T follicular helper cell (primary cell): ENCODE data around the gene AATF.

ENCODE experiments used
- DNase-seq: peaks from one replicate; pipeline ENCODE4 v3.0.0-alpha.2; 2020; ENCODE audit warnings: low read depth

Gene AATF

GRCh38 chr17:36979565-36979941 is 30.8 kb downstream of the AATF start:
- no peak for DNase-seq

DNA sequence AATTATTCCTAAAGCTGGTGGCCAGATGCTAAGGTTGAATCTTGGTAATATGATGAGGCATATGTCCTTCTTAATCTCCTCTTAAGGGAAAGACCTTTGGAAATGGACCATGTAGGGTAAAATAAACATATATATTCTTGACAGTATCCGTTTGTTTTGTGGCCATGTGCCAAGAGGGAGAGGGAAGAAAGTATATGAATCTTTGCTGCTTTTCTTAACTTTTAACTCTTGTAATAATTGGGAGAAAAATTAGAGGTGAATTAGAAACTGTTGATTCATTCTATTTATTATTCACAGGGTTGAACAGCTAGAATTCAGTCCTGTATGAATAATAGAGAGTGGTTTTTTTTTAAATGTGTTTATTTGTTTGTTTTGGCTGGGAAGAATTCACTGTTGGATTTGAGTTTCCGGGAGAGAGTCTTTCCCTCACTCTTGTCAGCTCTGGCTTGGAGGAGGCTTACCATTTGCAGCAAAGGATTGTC is 31.6 kb downstream of the AATF start:
- no peak for DNase-seq

- no peak for DNase-seq
These were observed 34.9 kb downstream of the AATF start for GRCh38 chr17:36983618-36984017.

- no peak for DNase-seq
These were observed 40.4 kb downstream of the AATF start for GRCh38 chr17:36989173-36989572.

DNA sequence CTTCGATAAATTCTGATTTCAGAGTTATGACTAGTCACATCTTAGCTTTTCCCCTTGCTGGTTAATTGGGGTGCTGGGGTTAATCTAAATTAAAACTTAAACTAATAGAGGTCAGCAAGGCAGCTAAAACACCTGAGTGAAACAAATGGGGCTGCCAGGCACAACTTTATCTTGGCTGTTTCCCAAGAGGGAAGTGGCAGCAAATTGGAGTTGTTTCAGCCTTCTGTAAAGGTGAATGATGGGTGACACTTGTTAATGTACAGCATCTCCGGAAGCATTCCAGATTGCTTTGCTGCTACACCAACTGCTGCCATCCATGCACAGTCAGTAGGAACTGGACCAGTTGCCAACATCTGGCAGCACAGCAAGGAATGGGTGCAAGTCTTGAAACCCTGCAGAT is 43.9 kb downstream of the AATF start:
- DNase-seq, result no peak

DNA sequence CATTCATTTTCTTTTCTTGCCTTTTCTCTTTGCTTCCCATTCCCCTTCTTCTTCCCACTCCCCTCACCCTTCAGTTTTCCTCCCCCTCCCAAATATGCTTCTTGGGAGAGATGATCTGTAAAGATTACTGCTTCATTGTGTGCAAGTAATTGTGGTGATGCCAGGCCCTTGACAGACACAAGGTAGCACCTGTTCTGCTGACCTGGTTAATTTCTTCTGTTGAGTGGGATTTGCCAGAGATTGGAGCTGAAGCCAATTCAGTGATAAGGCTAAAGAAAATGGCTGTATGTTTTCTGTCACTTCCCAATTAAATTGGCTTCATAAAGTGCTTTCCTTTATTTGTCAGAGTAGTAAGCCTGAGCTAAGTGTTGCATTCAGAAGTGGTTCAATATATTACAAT is 44.5 kb downstream of the AATF start:
- DNase-seq, result no peak

DNA sequence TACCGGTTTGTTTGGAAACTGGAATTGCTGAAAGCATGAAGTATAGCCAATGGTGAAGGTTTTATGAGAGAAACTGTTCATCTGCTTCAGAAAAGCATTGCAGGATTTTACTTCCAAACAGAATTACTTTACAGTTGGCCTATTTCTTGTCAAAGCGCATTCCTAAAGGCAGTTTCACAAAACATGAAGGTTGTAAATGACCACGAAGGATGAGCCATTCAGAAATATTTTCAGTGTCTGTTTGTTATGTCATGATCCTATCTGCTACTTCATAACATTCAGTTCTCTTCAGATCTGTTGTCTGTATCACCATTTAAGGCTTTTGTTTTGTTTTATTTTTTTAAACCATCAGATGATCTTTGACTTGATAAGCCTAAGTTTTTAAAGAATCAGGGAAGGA is 45.7 kb downstream of the AATF start:
- DNase-seq, result no peak

GRCh38 chr17:36999471-36999870 is 50.7 kb downstream of the AATF start:
- DNase-seq, result no peak

- no peak for DNase-seq
These were observed 68.0 kb downstream of the AATF start for GRCh38 chr17:37016780-37017179.

- DNase-seq, result no peak
These were observed 68.7 kb downstream of the AATF start for GRCh38 chr17:37017404-37017803.

- no peak for DNase-seq
These were observed 70.5 kb downstream of the AATF start for GRCh38 chr17:37019117-37019740.

DNA sequence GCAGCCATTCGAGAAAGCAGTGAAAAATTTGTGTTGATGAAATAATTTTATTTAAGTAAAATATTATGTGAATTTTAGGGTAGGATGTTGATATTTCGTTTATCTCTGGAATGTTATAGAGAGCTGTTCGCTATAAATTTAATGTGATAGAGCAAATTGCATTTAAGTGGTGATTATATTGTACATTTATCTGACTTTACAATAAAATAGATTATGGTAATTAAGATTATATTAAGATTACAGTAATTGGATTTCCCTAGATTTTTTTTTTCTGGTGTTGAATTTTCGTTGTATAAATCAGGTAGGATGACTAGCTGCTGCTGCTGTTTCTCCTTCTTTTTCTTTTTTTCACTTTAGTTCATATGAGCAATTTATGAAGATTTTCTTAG is 71.0 kb downstream of the AATF start:
- no peak for DNase-seq

DNA sequence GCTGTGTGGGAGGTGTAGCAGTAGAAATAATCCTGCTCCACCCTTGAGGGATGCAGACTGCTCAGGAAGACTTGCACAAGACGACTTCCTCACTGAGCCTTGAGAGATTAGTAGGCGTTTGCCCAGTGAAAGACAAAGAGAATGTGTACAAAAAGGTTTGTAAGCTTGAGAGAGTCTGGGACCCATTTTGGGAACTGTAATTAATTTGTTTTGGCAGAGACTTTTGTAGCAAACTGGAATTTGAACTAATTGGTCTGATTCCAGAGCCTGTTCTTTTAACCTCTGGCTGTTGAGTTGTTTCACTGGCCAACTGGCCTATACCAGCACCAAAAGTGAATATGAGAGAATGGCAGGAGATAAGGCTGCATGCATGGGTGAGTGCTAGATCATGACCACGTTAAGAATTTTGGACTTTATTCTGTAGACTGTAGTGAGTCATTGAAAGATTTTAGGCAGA is 75.5 kb downstream of the AATF start:
- no peak for DNase-seq

DNA sequence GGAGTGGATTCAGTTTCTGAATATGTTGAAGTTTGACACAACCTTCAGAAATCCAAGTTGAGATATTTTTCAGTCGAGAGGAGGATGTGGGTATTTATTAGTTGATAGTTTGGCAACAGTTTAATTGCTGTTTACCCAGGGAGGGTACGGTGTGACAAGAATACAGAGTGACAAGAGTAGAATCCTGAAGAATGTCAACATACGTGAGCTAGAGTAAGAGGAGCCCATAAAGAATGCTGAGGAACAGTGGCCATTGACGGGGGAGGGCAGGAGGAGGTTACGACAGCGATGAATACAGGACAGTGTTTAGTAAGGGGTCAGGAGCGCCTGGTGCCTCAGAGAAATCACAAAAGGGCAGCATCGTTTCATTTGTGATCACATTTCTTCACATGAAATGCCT is 76.5 kb downstream of the AATF start:
- no peak for DNase-seq

GRCh38 chr17:37025847-37026530 is 77.2 kb downstream of the AATF start:
- no peak for DNase-seq

GRCh38 chr17:37026531-37026869 is 77.7 kb downstream of the AATF start:
- no peak for DNase-seq

- no peak for DNase-seq
These were observed 79.3 kb downstream of the AATF start for GRCh38 chr17:37028040-37028439.

DNA sequence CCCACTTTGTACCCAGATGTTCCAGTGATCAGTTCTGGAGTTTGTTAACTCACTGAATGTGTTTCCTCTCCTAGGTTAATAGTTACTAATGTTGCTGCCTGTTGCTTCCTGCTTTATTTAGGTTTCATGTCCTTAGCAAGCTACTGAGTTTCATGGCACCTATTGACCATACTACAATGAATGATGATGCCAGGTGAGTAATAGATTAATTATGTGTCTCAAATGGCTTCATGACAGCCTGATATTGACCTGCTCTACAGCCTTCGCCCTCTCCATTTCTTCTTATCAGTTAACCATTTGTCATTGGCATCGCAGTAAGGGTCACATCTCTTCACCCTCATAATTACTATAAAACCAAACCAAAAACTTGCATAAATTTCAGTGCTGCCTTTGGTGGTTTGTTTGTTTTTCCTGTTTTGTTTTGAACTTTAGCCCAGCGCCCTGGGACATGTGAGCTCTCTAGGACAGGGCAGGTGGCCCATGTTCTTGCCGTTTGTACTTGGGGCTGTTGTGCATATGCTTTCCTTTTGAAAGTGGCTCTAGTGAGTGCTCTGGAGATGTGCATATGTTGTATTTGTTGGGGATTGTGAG is 82.8 kb downstream of the AATF start:
- DNase-seq, result no peak

- no peak for DNase-seq
These were observed 88.9 kb downstream of the AATF start for GRCh38 chr17:37037590-37038155.

- DNase-seq, result no peak
These were observed 90.5 kb downstream of the AATF start for GRCh38 chr17:37039269-37039668.

DNA sequence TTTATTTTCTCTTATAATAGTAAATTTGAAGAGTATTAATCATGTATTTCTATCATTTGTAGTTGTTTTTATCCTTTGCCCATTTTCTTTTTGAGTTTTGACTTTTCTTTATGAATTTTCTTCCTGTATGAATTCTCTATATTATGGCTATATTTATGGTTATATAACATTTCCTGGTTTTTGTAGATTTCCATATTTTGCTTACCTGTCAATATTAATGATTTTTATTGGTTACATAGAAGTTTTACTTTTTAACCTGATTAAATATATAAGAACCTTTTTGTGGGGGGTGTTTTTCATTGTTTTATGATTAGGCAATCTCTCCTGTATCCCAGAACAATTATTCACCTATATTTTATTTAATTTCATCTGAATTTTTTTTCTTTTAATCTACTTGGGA is 93.2 kb downstream of the AATF start:
- no peak for DNase-seq

- no peak for DNase-seq
These were observed 94.4 kb downstream of the AATF start for GRCh38 chr17:37043201-37043600.

DNA sequence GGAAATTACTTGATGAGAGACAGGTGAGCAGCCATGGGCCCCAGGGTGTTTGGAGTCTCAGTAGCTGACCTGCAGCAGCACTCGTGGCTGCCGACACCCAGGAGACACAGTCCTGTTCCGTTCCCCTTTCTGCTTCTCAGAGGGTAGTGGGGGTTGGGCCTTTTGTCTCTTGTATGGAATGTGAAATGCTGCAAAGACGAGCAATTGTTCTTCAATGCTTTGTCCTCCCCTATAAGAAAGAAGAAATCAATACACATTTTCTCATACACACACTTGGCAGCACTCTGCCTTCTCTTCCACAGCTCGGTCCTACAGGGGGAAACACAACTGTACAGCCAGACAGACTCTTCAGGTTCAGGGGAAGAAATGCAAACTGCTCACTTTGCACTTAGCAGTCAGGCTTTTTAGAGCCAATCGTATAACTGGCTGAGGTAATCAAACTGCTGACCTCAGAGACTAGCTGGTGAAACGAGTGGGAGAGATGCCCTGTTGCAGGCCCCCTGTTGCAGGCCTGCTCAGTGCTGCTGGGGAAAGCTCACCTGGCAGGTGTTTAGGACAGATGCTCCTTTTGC is 96.7 kb downstream of the AATF start:
- DNase-seq, result no peak
